Fibroblast of lung (primary cell): ENCODE results near the gene KLHL6. TPM values are rescaled to one million over a fixed set of nuclear protein-coding genes. Genes with fewer than 3 reads are reported as not detected.

Experiments used
- DNase-seq, 2 donors: peaks; one replicate each; pipeline versions ENCODE4 v3.0.0 to v3.0.0-alpha.2; 2010; ENCODE audit warnings: low read depth in 2 of 2
- H2AFZ ChIP-seq: 2 replicates; pipeline ENCODE4 v1.5.1; 2012; ENCODE audit warnings: low read length, control low read depth, inconsistent platforms
- H3K27ac ChIP-seq: 2 replicates; pipeline ENCODE4 v1.5.1; 2011; ENCODE audit warnings: low read length, control low read depth; ENCODE audit not compliant: insufficient read depth
- H3K27me3 ChIP-seq: 2 replicates; pipeline ENCODE4 v1.5.1; 2011; ENCODE audit warnings: mild to moderate bottlenecking, low read length; ENCODE audit not compliant: control insufficient read depth, insufficient read depth
- H3K36me3 ChIP-seq: 2 replicates; pipeline ENCODE4 v1.5.1; 2011; ENCODE audit warnings: low read length; ENCODE audit not compliant: control insufficient read depth, insufficient read depth
- H3K4me1 ChIP-seq: 2 replicates; pipeline ENCODE4 v1.5.1; 2011; ENCODE audit warnings: low read length; ENCODE audit not compliant: control insufficient read depth, insufficient read depth; ENCODE audit errors: extremely low read depth
- H3K4me2 ChIP-seq: 2 replicates; pipeline ENCODE4 v1.5.1; 2011; ENCODE audit warnings: low read length, control low read depth; ENCODE audit not compliant: insufficient read depth; ENCODE audit errors: extremely low read depth
- H3K4me3 ChIP-seq, 4 experiments: fragments of 200-600 bp in 1 of 4; sonication (generic) in 1 of 4; replicated peaks in 1 of 4; 2 replicates each; pipeline ENCODE4 v1.5.1; 2011 to 2016; ENCODE audit warnings: low read length in 4 of 4, low read depth in 3 of 4, mild to moderate bottlenecking in 3 of 4, control low read depth in 2 of 4, inconsistent platforms in 1 of 4, mixed read lengths in 1 of 4; ENCODE audit not compliant: insufficient read depth in 1 of 4; ENCODE audit errors: control extremely low read depth in 1 of 4
- H3K79me2 ChIP-seq: 2 replicates; pipeline ENCODE4 v1.5.1; 2012; ENCODE audit warnings: mild to moderate bottlenecking, low read length, inconsistent platforms; ENCODE audit not compliant: control insufficient read depth, insufficient read depth
- H3K9ac ChIP-seq: 2 replicates; pipeline ENCODE4 v1.5.1; 2011; ENCODE audit warnings: mild to moderate bottlenecking, low read length, control low read depth; ENCODE audit not compliant: insufficient read depth
- H3K9me3 ChIP-seq: 2 replicates; pipeline ENCODE4 v1.5.1; 2012; ENCODE audit warnings: low read depth, low read length; ENCODE audit not compliant: control insufficient read depth, insufficient read depth
- H4K20me1 ChIP-seq: 2 replicates; pipeline ENCODE4 v1.5.1; 2011; ENCODE audit warnings: low read length; ENCODE audit not compliant: control insufficient read depth, insufficient read depth; ENCODE audit errors: extremely low read depth
- EZH2 ChIP-seq: IDR thresholded peaks from 2 replicates; pipeline ENCODE4 v1.5.1; 2012; ENCODE audit warnings: low read length, control low read depth, mild to moderate bottlenecking; ENCODE audit errors: missing control alignments
- polyA minus RNA-seq: library from RNA; depleted of rRNA, polyadenylated mRNA; stranded (reverse); fragments of >200 nt; gene quantifications from 2 replicates; pipeline ENCODE4 v1.2.3, GENCODE V29; 2011; ENCODE audit warnings: low replicate concordance
- polyA plus RNA-seq, 2 donors: library from polyadenylated mRNA; depleted of rRNA in 1 of 2; stranded (reverse) in 1 of 2; unstranded in 1 of 2; fragments of >200 nt; gene quantifications; 2 replicates each; pipeline ENCODE4 v1.2.1, GENCODE V29; 2011 to 2012; ENCODE audit warnings: missing spikeins in 1 of 2
- total RNA-seq: library from RNA; depleted of rRNA; stranded (reverse); fragments of >200 nt; gene quantifications from 2 replicates; pipeline ENCODE4 v1.2.1, GENCODE V29; 2014
- TF ChIP-seq, protein P1 (sequence below), 2 donors: IDR thresholded peaks in 1 of 2; conservative IDR thresholded peaks in 1 of 2; 1 replicate in 1 of 2; 2 replicates in 1 of 2; pipeline ENCODE4 v1.5.1; 2011 to 2012; ENCODE audit warnings: low read length in 2 of 2, control low read depth in 1 of 2, inconsistent platforms in 1 of 2, low read depth in 1 of 2, mild to moderate bottlenecking in 1 of 2

KLHL6 gene
- total RNA-seq (not detected in 2 replicates), polyA plus RNA-seq (not detected in 2 replicates), polyA minus RNA-seq (not detected in 2 replicates)
- polyA plus RNA-seq (2012): not detected in 2 replicates

- Histone ChIP-seq H3K79me2 (no peaks in the 10 kb centered on the region), H3K36me3 (no peaks in the 10 kb centered on the region), H4K20me1 (no peaks in the 10 kb centered on the region), H3K4me3 (no peak within 1 kb of the TSS), H3K27ac (no peak within 1 kb of the TSS), H2AFZ (no peak within 1 kb of the TSS), H3K27me3 (no peaks in the 10 kb centered on the region), H3K9me3 (no peaks in the 10 kb centered on the region), H3K9ac (no peak within 1 kb of the TSS), H3K4me2 (no peak within 1 kb of the TSS), H3K4me1 (no peaks in the 10 kb centered on the region)
- no peak for TF ChIP-seq EZH2
- no peak for DNase-seq
Measured at GRCh38 chr3:183555541-183556081, at the start of gene KLHL6. KLHL6 (minus strand) TSS chr3:183555706; CDS start chr3:183555653, 53 bp downstream.

GRCh38 chr3:183597959-183598358 is 42.5 kb upstream of the KLHL6 start:
- Histone ChIP-seq H3K4me2 (no peak overlapping the region), H3K27ac (no peak overlapping the region), H3K27me3 (no peaks in the 10 kb centered on the region), H2AFZ (no peak overlapping the region), H3K36me3 (no peaks in the 10 kb centered on the region), H3K4me3 (no peak overlapping the region), H3K4me1 (no peaks in the 10 kb centered on the region), H3K79me2 (no peaks in the 10 kb centered on the region), H4K20me1 (no peaks in the 10 kb centered on the region), H3K9me3 (no peaks in the 10 kb centered on the region), H3K9ac (no peak overlapping the region)
- TF ChIP-seq, protein P1, sequence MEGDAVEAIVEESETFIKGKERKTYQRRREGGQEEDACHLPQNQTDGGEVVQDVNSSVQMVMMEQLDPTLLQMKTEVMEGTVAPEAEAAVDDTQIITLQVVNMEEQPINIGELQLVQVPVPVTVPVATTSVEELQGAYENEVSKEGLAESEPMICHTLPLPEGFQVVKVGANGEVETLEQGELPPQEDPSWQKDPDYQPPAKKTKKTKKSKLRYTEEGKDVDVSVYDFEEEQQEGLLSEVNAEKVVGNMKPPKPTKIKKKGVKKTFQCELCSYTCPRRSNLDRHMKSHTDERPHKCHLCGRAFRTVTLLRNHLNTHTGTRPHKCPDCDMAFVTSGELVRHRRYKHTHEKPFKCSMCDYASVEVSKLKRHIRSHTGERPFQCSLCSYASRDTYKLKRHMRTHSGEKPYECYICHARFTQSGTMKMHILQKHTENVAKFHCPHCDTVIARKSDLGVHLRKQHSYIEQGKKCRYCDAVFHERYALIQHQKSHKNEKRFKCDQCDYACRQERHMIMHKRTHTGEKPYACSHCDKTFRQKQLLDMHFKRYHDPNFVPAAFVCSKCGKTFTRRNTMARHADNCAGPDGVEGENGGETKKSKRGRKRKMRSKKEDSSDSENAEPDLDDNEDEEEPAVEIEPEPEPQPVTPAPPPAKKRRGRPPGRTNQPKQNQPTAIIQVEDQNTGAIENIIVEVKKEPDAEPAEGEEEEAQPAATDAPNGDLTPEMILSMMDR (conservative IDR thresholded peaks at IDR 0.05 in 1 of 2, IDR thresholded peaks at IDR 0.05 in 1 of 2; ENCODE audit: low read depth in 1 of 2, low read length in 2 of 2): no peak
- no peak for TF ChIP-seq EZH2
- no peak for DNase-seq

DNA sequence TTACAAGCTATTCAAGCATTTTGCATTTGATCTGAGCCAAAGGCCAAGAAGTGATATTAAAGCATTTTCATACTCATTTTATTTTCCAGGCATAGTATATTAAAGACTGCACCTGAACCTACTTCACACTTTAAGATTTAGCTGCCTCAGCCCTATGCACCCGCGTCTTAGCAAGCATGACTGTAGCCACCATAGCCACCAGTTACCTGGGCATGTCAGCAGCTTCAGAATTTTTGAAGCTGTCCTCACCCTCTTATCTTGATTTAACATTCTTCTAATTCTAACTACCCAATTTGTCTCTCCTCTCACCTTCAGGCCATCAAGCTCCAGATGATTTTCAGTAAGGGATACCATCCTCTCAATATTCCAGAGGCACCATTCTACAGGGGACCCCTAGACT is 39.1 kb upstream of the KLHL6 start:
- Histone ChIP-seq H3K4me3 (no peak overlapping the region), H3K4me1 (no peaks in the 10 kb centered on the region), H3K36me3 (no peaks in the 10 kb centered on the region), H3K27me3 (no peaks in the 10 kb centered on the region), H3K9ac (no peak overlapping the region), H3K27ac (no peak overlapping the region), H3K4me2 (no peak overlapping the region), H3K79me2 (no peaks in the 10 kb centered on the region), H2AFZ (no peak overlapping the region), H3K9me3 (no peaks in the 10 kb centered on the region), H4K20me1 (no peaks in the 10 kb centered on the region)
- DNase-seq: no peak
- TF ChIP-seq, protein P1 (conservative IDR thresholded peaks at IDR 0.05 in 1 of 2, IDR thresholded peaks at IDR 0.05 in 1 of 2; ENCODE audit: low read depth in 1 of 2, low read length in 2 of 2): no peak
- no peak for TF ChIP-seq EZH2
